Caco-2 (cell line): ENCODE measurements around the gene ATP5F1C. TPM values are rescaled to one million over a fixed set of nuclear protein-coding genes. Genes with fewer than 3 reads are reported as not detected.
A peak's percentile ranks its signal among the peaks of the same experiment; 100 is the strongest.

Experiments used
- BruUV-seq: library from RNA; stranded (reverse); fragments of 400-500 nt; replicated peaks from 2 replicates; lab custom pipeline; 2021; lab: Mats Ljungman, UMichigan
- CTCF ChIA-PET: fragments of 300-600 bp; sonication (Branson Sonifier 250); formaldehyde crosslinking; loops from one replicate; lab custom pipeline; 2022; ENCODE audit warnings: antibody characterized with exemption; lab: Charles Lee
- POLR2A ChIA-PET: fragments of 300-600 bp; sonication (Branson Sonifier 250); formaldehyde crosslinking; loops from one replicate; lab custom pipeline; 2022; ENCODE audit warnings: antibody characterized with exemption; lab: Charles Lee
- DNase-seq, 2 experiments: peaks; one replicate each; pipeline versions ENCODE4 v3.0.0 to v3.0.0-alpha.2; 2020 to 2022
- H3K27me3 ChIP-seq: replicated peaks from 2 replicates; pipeline ENCODE4 v1.6.0; 2011; ENCODE audit warnings: low read length; ENCODE audit not compliant: control insufficient read depth, insufficient read depth
- H3K36me3 ChIP-seq: 2 replicates; pipeline ENCODE4 v1.5.1; 2011; ENCODE audit warnings: low read length; ENCODE audit not compliant: control insufficient read depth, insufficient read depth
- H3K4me1 ChIP-seq: fragments of 250-450 bp; sonication (Bioruptor Pico); 2 replicates; pipeline ENCODE4 v1.5.1; 2020; ENCODE audit warnings: mild to moderate bottlenecking
- H3K4me3 ChIP-seq: 2 replicates; pipeline ENCODE4 v1.5.1; 2011; ENCODE audit warnings: low read depth, mild to moderate bottlenecking, control low read depth, low read length
- H3K9me3 ChIP-seq: fragments of 250-450 bp; sonication (Bioruptor Pico); 2 replicates; pipeline ENCODE4 v1.5.1; 2020; ENCODE audit warnings: mild to moderate bottlenecking, moderate library complexity
- H3K27ac Mint-ChIP-seq: one replicate; pipeline ENCODE4 v1.8.0; 2022; ENCODE audit warnings: mixed read lengths; ENCODE audit not compliant: unreplicated experiment
- H3K27me3 Mint-ChIP-seq: one replicate; pipeline ENCODE4 v1.8.0; 2022; ENCODE audit warnings: mixed read lengths; ENCODE audit not compliant: insufficient read depth, unreplicated experiment
- H3K36me3 Mint-ChIP-seq: one replicate; pipeline ENCODE4 v1.8.0; 2022; ENCODE audit warnings: mild to moderate bottlenecking, mixed read lengths; ENCODE audit not compliant: insufficient read depth, unreplicated experiment
- H3K4me1 Mint-ChIP-seq: one replicate; pipeline ENCODE4 v1.8.0; 2022; ENCODE audit warnings: low read depth, mixed read lengths; ENCODE audit not compliant: unreplicated experiment
- H3K4me3 Mint-ChIP-seq: one replicate; pipeline ENCODE4 v1.8.0; 2022; ENCODE audit warnings: mild to moderate bottlenecking, moderate library complexity, mixed read lengths; ENCODE audit not compliant: unreplicated experiment
- H3K9me3 Mint-ChIP-seq: one replicate; pipeline ENCODE4 v1.8.0; 2022; ENCODE audit warnings: mixed read lengths; ENCODE audit not compliant: unreplicated experiment
- intact Hi-C: fragments of 100-400 bp; cut with micrococcal nuclease; formaldehyde crosslinking; loops from one replicate; pipeline ENCODE4 v1.10.0; 2022; ENCODE audit not compliant: unreplicated experiment
- total RNA-seq: library from RNA; stranded (reverse); gene quantifications from 2 replicates; pipeline ENCODE4 v1.2.3, GENCODE V29; 2022
- TF ChIP-seq, protein P1 (sequence below), 2 experiments: fragments of 200-600 bp in 1 of 2; IDR thresholded peaks; 1 replicate in 1 of 2; 2 replicates in 1 of 2; pipeline versions ENCODE4 v1.5.1 to v1.8.0; 2011 to 2022; ENCODE audit warnings: antibody characterized with exemption in 1 of 2, control low read depth in 1 of 2, inconsistent platforms in 1 of 2, low read depth in 1 of 2, low read length in 1 of 2, mild to moderate bottlenecking in 1 of 2, moderate library complexity in 1 of 2; ENCODE audit not compliant: insufficient read depth in 1 of 2, severe bottlenecking in 1 of 2, unreplicated experiment in 1 of 2

Gene ATP5F1C
- total RNA-seq, 1 experiment from 2014 or later: 568 TPM

GRCh38 chr10:7794251-7795026 lies 6.5 kb downstream of the ATP5F1C start:
- no peaks in the 10 kb centered on the region for H3K9me3 ChIP-seq
- no peak overlapping the region for H3K4me3 Mint-ChIP-seq
- H3K4me1 ChIP-seq: peaks cover 15% of the 10 kb centered on the region
- H3K4me1 Mint-ChIP-seq: peaks cover 37% of the 10 kb centered on the region
- no TSS peak for BruUV-seq
- H3K9me3 Mint-ChIP-seq: no peaks in the 10 kb centered on the region
- CTCF ChIA-PET: no interaction called here
- no peaks in the 10 kb centered on the region for H3K27me3 Mint-ChIP-seq
- peaks cover 88% of the 10 kb centered on the region for H3K36me3 Mint-ChIP-seq
- H3K27ac Mint-ChIP-seq: peak overlapping the region; percentile 48
- H3K4me3 ChIP-seq: no peak overlapping the region
- H3K27me3 ChIP-seq: no peaks in the 10 kb centered on the region
- intact Hi-C loops: no loop called here
- DNase-seq: no peak
- peaks cover 3% of the 10 kb centered on the region; the same call in 1 of the 2 replicates for H3K36me3 ChIP-seq
- POLR2A ChIA-PET: no interaction called here
- TF ChIP-seq, protein P1, sequence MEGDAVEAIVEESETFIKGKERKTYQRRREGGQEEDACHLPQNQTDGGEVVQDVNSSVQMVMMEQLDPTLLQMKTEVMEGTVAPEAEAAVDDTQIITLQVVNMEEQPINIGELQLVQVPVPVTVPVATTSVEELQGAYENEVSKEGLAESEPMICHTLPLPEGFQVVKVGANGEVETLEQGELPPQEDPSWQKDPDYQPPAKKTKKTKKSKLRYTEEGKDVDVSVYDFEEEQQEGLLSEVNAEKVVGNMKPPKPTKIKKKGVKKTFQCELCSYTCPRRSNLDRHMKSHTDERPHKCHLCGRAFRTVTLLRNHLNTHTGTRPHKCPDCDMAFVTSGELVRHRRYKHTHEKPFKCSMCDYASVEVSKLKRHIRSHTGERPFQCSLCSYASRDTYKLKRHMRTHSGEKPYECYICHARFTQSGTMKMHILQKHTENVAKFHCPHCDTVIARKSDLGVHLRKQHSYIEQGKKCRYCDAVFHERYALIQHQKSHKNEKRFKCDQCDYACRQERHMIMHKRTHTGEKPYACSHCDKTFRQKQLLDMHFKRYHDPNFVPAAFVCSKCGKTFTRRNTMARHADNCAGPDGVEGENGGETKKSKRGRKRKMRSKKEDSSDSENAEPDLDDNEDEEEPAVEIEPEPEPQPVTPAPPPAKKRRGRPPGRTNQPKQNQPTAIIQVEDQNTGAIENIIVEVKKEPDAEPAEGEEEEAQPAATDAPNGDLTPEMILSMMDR (IDR thresholded peaks at IDR 0.05; ENCODE audit: insufficient read depth in 1 of 2, low read depth in 1 of 2, low read length in 1 of 2, severe bottlenecking in 1 of 2, unreplicated experiment in 1 of 2): no peak

DNA sequence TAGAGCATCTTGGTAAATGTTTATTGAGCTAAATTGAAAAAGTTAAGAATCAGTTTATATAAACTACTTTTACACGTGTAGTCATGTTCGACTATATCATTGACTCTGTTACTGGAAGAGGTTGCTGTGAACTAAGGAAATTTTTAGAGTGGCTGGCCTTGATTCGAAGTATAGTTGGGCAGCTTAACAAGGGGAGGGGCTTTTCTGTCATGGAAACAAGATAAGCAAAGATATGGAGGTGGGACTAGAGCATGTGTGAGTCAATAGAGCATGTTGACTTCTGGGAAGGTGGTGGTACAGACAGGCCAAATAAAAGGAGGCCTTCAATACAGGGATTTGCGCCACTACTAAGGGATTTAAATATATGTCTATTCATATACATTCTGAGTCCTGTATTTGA lies 7.6 kb downstream of the ATP5F1C start:
- Histone ChIP-seq H3K27me3 (no peaks in the 10 kb centered on the region), H3K36me3 (peaks cover 3% of the 10 kb centered on the region; the same call in 1 of the 2 replicates), H3K4me3 (no peak overlapping the region), H3K4me1 (peaks cover 11% of the 10 kb centered on the region), H3K9me3 (no peaks in the 10 kb centered on the region)
- Mint-ChIP-seq H3K4me3 (peak overlapping the region; percentile 3), H3K4me1 (peaks cover 32% of the 10 kb centered on the region), H3K9me3 (no peaks in the 10 kb centered on the region), H3K36me3 (peaks cover 93% of the 10 kb centered on the region), H3K27ac (peak overlapping the region; percentile 48), H3K27me3 (no peaks in the 10 kb centered on the region)
- POLR2A ChIA-PET: interaction anchor here (0.6 to 0.7 kb wide), 2 partner anchors 22 to 23 kb away, joined by 3 to 4 read pairs; partner anchors contain the start of gene TAF3
- intact Hi-C loops: no loop called here
- peak in 1 of 2 experiments; percentile 69 for DNase-seq
- TF ChIP-seq, protein P1 (IDR thresholded peaks at IDR 0.05; ENCODE audit: insufficient read depth in 1 of 2, low read depth in 1 of 2, low read length in 1 of 2, severe bottlenecking in 1 of 2, unreplicated experiment in 1 of 2): no peak
- BruUV-seq: no TSS peak
- CTCF ChIA-PET: interaction anchor here (0.5 to 1.0 kb wide), 3 partner anchors 39 to 270 kb away, joined by 4 to 7 read pairs (median 4); no protein-coding TSS in a partner anchor

- Histone ChIP-seq H3K36me3 (peaks cover 3% of the 10 kb centered on the region; the same call in 1 of the 2 replicates), H3K9me3 (no peaks in the 10 kb centered on the region), H3K27me3 (no peaks in the 10 kb centered on the region), H3K4me1 (peaks cover 11% of the 10 kb centered on the region), H3K4me3 (no peak overlapping the region)
- Mint-ChIP-seq H3K27ac (peak overlapping the region; percentile 56), H3K4me3 (no peak overlapping the region), H3K4me1 (peaks cover 21% of the 10 kb centered on the region), H3K27me3 (no peaks in the 10 kb centered on the region), H3K9me3 (no peaks in the 10 kb centered on the region), H3K36me3 (peaks cover 95% of the 10 kb centered on the region)
- POLR2A ChIA-PET: no interaction called here
- DNase-seq: no peak
- TF ChIP-seq, protein P1 (IDR thresholded peaks at IDR 0.05; ENCODE audit: insufficient read depth in 1 of 2, low read depth in 1 of 2, low read length in 1 of 2, severe bottlenecking in 1 of 2, unreplicated experiment in 1 of 2): no peak
- BruUV-seq: no TSS peak
- intact Hi-C loops: no loop called here
- CTCF ChIA-PET: no interaction called here
Observed at GRCh38 chr10:7797582-7797981, 9.6 kb downstream of the ATP5F1C start.
